H9 (cell line): ENCODE data around the gene CREB5. TPM values are rescaled to one million over a fixed set of nuclear protein-coding genes. Genes with fewer than 3 reads are reported as not detected.

Source experiments
- DNase-seq: peaks from one replicate; pipeline ENCODE4 v3.0.0-alpha.2; 2017
- H2AFZ ChIP-seq: one replicate; pipeline ENCODE4 v1.6.1; 2013; ENCODE audit warnings: mild to moderate bottlenecking, low read length, control low read depth, moderate library complexity
- H2AK5ac ChIP-seq: 2 replicates; pipeline ENCODE4 v1.6.1; 2013; ENCODE audit warnings: low read length, control low read depth, mixed read lengths; ENCODE audit not compliant: insufficient read length
- H2BK120ac ChIP-seq: one replicate; pipeline ENCODE4 v1.6.1; 2013; ENCODE audit warnings: low read depth, mild to moderate bottlenecking, low read length, control low read depth, inconsistent platforms; ENCODE audit not compliant: poor library complexity, severe bottlenecking
- H2BK12ac ChIP-seq: 2 replicates; pipeline ENCODE4 v1.6.1; 2013; ENCODE audit warnings: low read length, control low read depth, mixed read lengths, low read depth; ENCODE audit not compliant: insufficient read length
- H2BK15ac ChIP-seq: 2 replicates; pipeline ENCODE4 v1.6.1; 2013; ENCODE audit warnings: low read depth, low read length, control low read depth
- H2BK20ac ChIP-seq: one replicate; pipeline ENCODE4 v1.6.1; 2013; ENCODE audit warnings: low read depth, mild to moderate bottlenecking, low read length, control low read depth, inconsistent platforms; ENCODE audit not compliant: poor library complexity, severe bottlenecking
- H2BK5ac ChIP-seq: 2 replicates; pipeline ENCODE4 v1.6.1; 2013; ENCODE audit warnings: low read length, control low read depth, mixed read lengths; ENCODE audit not compliant: insufficient read length
- H3K14ac ChIP-seq: 2 replicates; pipeline ENCODE4 v1.6.1; 2013; ENCODE audit warnings: low read length, control low read depth; ENCODE audit not compliant: insufficient read depth
- H3K18ac ChIP-seq: 2 replicates; pipeline ENCODE4 v1.6.1; 2013; ENCODE audit warnings: low read depth, mild to moderate bottlenecking, mixed read lengths, low read length, control low read depth; ENCODE audit not compliant: insufficient read length
- H3K23ac ChIP-seq: 2 replicates; pipeline ENCODE4 v1.6.1; 2013; ENCODE audit warnings: low read length, control low read depth, mixed read lengths, low read depth; ENCODE audit not compliant: insufficient read length
- H3K23me2 ChIP-seq: 2 replicates; pipeline ENCODE4 v1.6.1; 2013; ENCODE audit warnings: low read depth, mild to moderate bottlenecking, mixed read lengths, low read length, control low read depth; ENCODE audit not compliant: insufficient read length, poor library complexity, severe bottlenecking
- H3K27ac ChIP-seq: 2 replicates; pipeline ENCODE4 v1.5.1; 2013; ENCODE audit warnings: low read length, control low read depth, mixed read lengths, low read depth; ENCODE audit not compliant: insufficient read length
- H3K27me3 ChIP-seq: 2 replicates; pipeline ENCODE4 v1.6.1; 2013; ENCODE audit warnings: low read length, control low read depth, inconsistent platforms; ENCODE audit not compliant: insufficient read depth
- H3K4ac ChIP-seq: 2 replicates; pipeline ENCODE4 v1.6.1; 2013; ENCODE audit warnings: low read depth, mild to moderate bottlenecking, control low read depth, inconsistent platforms, low read length, moderate library complexity
- H3K4me1 ChIP-seq: 2 replicates; pipeline ENCODE4 v1.6.1; 2013; ENCODE audit warnings: low read length, control low read depth, inconsistent platforms; ENCODE audit not compliant: insufficient read depth
- H3K4me2 ChIP-seq: 2 replicates; pipeline ENCODE4 v1.6.1; 2013; ENCODE audit warnings: low read length, control low read depth, mixed read lengths; ENCODE audit not compliant: insufficient read length, insufficient read depth
- H3K56ac ChIP-seq: 2 replicates; pipeline ENCODE4 v1.6.1; 2013; ENCODE audit warnings: low read depth, mild to moderate bottlenecking, mixed read lengths, low read length, control low read depth; ENCODE audit not compliant: insufficient read length
- H3K79me1 ChIP-seq: 2 replicates; pipeline ENCODE4 v1.6.1; 2013; ENCODE audit warnings: low read depth, mild to moderate bottlenecking, moderate library complexity, low read length, control low read depth, inconsistent platforms; ENCODE audit not compliant: insufficient read depth, poor library complexity, severe bottlenecking
- H3K79me2 ChIP-seq: 2 replicates; pipeline ENCODE4 v1.6.1; 2013; ENCODE audit warnings: low read length, control low read depth, inconsistent platforms; ENCODE audit not compliant: insufficient read depth
- H3K9ac ChIP-seq: 2 replicates; pipeline ENCODE4 v1.6.1; 2013; ENCODE audit warnings: low read length, control low read depth, mixed read lengths; ENCODE audit not compliant: insufficient read length; ENCODE audit errors: extremely low read depth
- H3K9me3 ChIP-seq: one replicate; pipeline ENCODE4 v1.6.1; 2013; ENCODE audit warnings: low read depth, low read length, inconsistent platforms; ENCODE audit not compliant: control insufficient read depth
- H3T11ph ChIP-seq: one replicate; pipeline ENCODE4 v1.6.1; 2013; ENCODE audit warnings: mild to moderate bottlenecking, low read length, control low read depth, inconsistent platforms
- H4K20me1 ChIP-seq: one replicate; pipeline ENCODE4 v1.6.1; 2013; ENCODE audit not compliant: control insufficient read depth, insufficient read length, insufficient read depth
- H4K5ac ChIP-seq: 2 replicates; pipeline ENCODE4 v1.6.1; 2013; ENCODE audit warnings: low read depth, mild to moderate bottlenecking, mixed read lengths, low read length, control low read depth; ENCODE audit not compliant: insufficient read length
- H4K8ac ChIP-seq: replicated peaks from 2 replicates; pipeline ENCODE4 v1.6.1; 2013; ENCODE audit warnings: low read length, control low read depth, mixed read lengths, low read depth; ENCODE audit not compliant: insufficient read length
- H4K91ac ChIP-seq: 2 replicates; pipeline ENCODE4 v1.6.1; 2013; ENCODE audit warnings: low read depth, mild to moderate bottlenecking, moderate library complexity, mixed read lengths, low read length, control low read depth; ENCODE audit not compliant: insufficient read length
- H3K27ac Mint-ChIP-seq, 3 experiments: 2 replicates in 2 of 3; 3 replicates in 1 of 3; pipeline ENCODE4 v1.8.0; 2020 to 2021; ENCODE audit warnings: mixed read lengths in 3 of 3, mild to moderate bottlenecking in 1 of 3, moderate library complexity in 1 of 3
- H3K27me3 Mint-ChIP-seq: 2 replicates; pipeline ENCODE4 v1.8.0; 2021; ENCODE audit warnings: low read depth, mild to moderate bottlenecking, moderate library complexity, mixed read lengths
- H3K36me3 Mint-ChIP-seq, 3 experiments: 2 replicates in 2 of 3; 3 replicates in 1 of 3; pipeline ENCODE4 v1.8.0; 2020 to 2021; ENCODE audit warnings: low read depth in 3 of 3, mixed read lengths in 3 of 3; ENCODE audit not compliant: insufficient read depth in 1 of 3
- H3K4me1 Mint-ChIP-seq, 2 experiments: 2 replicates each; pipeline ENCODE4 v1.8.0; 2020; ENCODE audit warnings: mixed read lengths in 2 of 2
- H3K4me3 Mint-ChIP-seq, 2 experiments: 2 replicates in 1 of 2; 3 replicates in 1 of 2; pipeline ENCODE4 v1.8.0; 2020 to 2021; ENCODE audit warnings: mild to moderate bottlenecking in 2 of 2, mixed read lengths in 2 of 2, moderate library complexity in 1 of 2
- H3K9me3 Mint-ChIP-seq, 2 experiments: 2 replicates in 1 of 2; 3 replicates in 1 of 2; pipeline ENCODE4 v1.8.0; 2020; ENCODE audit warnings: mild to moderate bottlenecking in 2 of 2, mixed read lengths in 2 of 2, moderate library complexity in 1 of 2
- WGBS: extraction: QIAGEN DNeasy Blood & Tissue Kit; methylation state at CpG from one replicate; pipeline ENCODE4 v1.1.7; 2013; ENCODE audit warnings: missing lambda C conversion rate, low lambda C conversion rate, mixed read lengths; ENCODE audit not compliant: insufficient read length; ENCODE audit errors: extremely low coverage; 5-methylcytosine and 5-hydroxymethylcytosine counted together
- total RNA-seq: library from RNA; stranded (reverse); gene quantifications from 2 replicates; pipeline ENCODE4 v1.2.1, GENCODE V29; 2021
- TF ChIP-seq, protein P1 (sequence below): fragments of 200-600 bp; sonication (generic); conservative IDR thresholded peaks from 3 replicates; pipeline ENCODE4 v1.8.0; 2021; ENCODE audit warnings: antibody characterized with exemption, mild to moderate bottlenecking

The CREB5 gene
- total RNA-seq, 1 experiment from 2014 or later, result 4.0 TPM

DNA sequence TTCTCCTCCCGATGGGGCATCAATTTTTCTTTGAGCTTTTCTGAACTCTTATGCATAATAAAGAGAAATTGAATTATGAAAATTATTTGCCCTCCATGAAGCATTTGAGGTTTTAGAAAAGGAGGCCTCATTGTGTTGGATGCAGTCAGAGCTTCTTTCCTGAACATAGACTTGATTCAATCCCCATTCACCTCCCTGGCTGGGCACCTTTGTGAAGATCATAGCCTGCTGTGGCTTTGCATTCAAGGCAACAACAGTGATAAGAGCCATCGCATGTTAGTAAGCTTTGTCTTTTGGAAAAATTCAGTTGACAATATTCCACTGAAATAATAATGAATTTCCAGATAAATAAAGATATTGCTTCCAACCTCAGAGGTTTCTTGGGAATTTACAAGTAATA is 458.8 kb downstream of the CREB5 start:
- Histone ChIP-seq H3K14ac (no peak overlapping the region), H4K91ac (no peak overlapping the region), H4K8ac (no peak overlapping the region), H3K9ac (no peak overlapping the region), H3K9me3 (no peaks in the 10 kb centered on the region), H2BK120ac (no peak overlapping the region), H3K23me2 (no peaks in the 10 kb centered on the region), H3K4me1 (peaks cover under 1% of the 10 kb centered on the region; the same call in 1 of the 2 replicates), H3K27ac (no peak overlapping the region), H2BK5ac (no peak overlapping the region), H2BK20ac (no peak overlapping the region), H3K23ac (no peak overlapping the region), H3K4ac (no peak overlapping the region), H4K20me1 (no peaks in the 10 kb centered on the region), H3K27me3 (no peaks in the 10 kb centered on the region), H3K79me2 (no peaks in the 10 kb centered on the region), H3K4me2 (no peak overlapping the region), H3T11ph (no peak overlapping the region), H2AK5ac (no peak overlapping the region), H2BK15ac (no peak overlapping the region), H3K56ac (no peak overlapping the region), H2AFZ (no peak overlapping the region), H4K5ac (no peak overlapping the region), H3K18ac (no peak overlapping the region), H2BK12ac (no peak overlapping the region), H3K79me1 (no peaks in the 10 kb centered on the region)
- Mint-ChIP-seq H3K4me3 (no peak overlapping the region), H3K27me3 (no peaks in the 10 kb centered on the region; the same call in 1 of the 2 replicates), H3K4me1 (peaks cover 25 to 31% of the 10 kb centered on the region in 2 experiments), H3K27ac (no peak overlapping the region), H3K36me3 (no peaks in the 10 kb centered on the region), H3K9me3 (no peaks in the 10 kb centered on the region)
- WGBS, result no CpG with 5 or more reads among the region's 2 CpGs
- no peak for DNase-seq
- TF ChIP-seq, protein P1, sequence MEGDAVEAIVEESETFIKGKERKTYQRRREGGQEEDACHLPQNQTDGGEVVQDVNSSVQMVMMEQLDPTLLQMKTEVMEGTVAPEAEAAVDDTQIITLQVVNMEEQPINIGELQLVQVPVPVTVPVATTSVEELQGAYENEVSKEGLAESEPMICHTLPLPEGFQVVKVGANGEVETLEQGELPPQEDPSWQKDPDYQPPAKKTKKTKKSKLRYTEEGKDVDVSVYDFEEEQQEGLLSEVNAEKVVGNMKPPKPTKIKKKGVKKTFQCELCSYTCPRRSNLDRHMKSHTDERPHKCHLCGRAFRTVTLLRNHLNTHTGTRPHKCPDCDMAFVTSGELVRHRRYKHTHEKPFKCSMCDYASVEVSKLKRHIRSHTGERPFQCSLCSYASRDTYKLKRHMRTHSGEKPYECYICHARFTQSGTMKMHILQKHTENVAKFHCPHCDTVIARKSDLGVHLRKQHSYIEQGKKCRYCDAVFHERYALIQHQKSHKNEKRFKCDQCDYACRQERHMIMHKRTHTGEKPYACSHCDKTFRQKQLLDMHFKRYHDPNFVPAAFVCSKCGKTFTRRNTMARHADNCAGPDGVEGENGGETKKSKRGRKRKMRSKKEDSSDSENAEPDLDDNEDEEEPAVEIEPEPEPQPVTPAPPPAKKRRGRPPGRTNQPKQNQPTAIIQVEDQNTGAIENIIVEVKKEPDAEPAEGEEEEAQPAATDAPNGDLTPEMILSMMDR, result no peak
